H9 (cell line): ENCODE measurements around the gene SDK1. TPM values are rescaled to one million over a fixed set of nuclear protein-coding genes. Genes with fewer than 3 reads are reported as not detected.

ENCODE experiments used
- DNase-seq: peaks from one replicate; pipeline ENCODE4 v3.0.0-alpha.2; 2017
- H2AFZ ChIP-seq: one replicate; pipeline ENCODE4 v1.6.1; 2013; ENCODE audit warnings: mild to moderate bottlenecking, low read length, control low read depth, moderate library complexity
- H2AK5ac ChIP-seq: 2 replicates; pipeline ENCODE4 v1.6.1; 2013; ENCODE audit warnings: low read length, control low read depth, mixed read lengths; ENCODE audit not compliant: insufficient read length
- H2BK120ac ChIP-seq: one replicate; pipeline ENCODE4 v1.6.1; 2013; ENCODE audit warnings: low read depth, mild to moderate bottlenecking, low read length, control low read depth, inconsistent platforms; ENCODE audit not compliant: poor library complexity, severe bottlenecking
- H2BK12ac ChIP-seq: 2 replicates; pipeline ENCODE4 v1.6.1; 2013; ENCODE audit warnings: low read length, control low read depth, mixed read lengths, low read depth; ENCODE audit not compliant: insufficient read length
- H2BK15ac ChIP-seq: 2 replicates; pipeline ENCODE4 v1.6.1; 2013; ENCODE audit warnings: low read depth, low read length, control low read depth
- H2BK20ac ChIP-seq: one replicate; pipeline ENCODE4 v1.6.1; 2013; ENCODE audit warnings: low read depth, mild to moderate bottlenecking, low read length, control low read depth, inconsistent platforms; ENCODE audit not compliant: poor library complexity, severe bottlenecking
- H2BK5ac ChIP-seq: 2 replicates; pipeline ENCODE4 v1.6.1; 2013; ENCODE audit warnings: low read length, control low read depth, mixed read lengths; ENCODE audit not compliant: insufficient read length
- H3K14ac ChIP-seq: 2 replicates; pipeline ENCODE4 v1.6.1; 2013; ENCODE audit warnings: low read length, control low read depth; ENCODE audit not compliant: insufficient read depth
- H3K18ac ChIP-seq: 2 replicates; pipeline ENCODE4 v1.6.1; 2013; ENCODE audit warnings: low read depth, mild to moderate bottlenecking, mixed read lengths, low read length, control low read depth; ENCODE audit not compliant: insufficient read length
- H3K23ac ChIP-seq: 2 replicates; pipeline ENCODE4 v1.6.1; 2013; ENCODE audit warnings: low read length, control low read depth, mixed read lengths, low read depth; ENCODE audit not compliant: insufficient read length
- H3K23me2 ChIP-seq: 2 replicates; pipeline ENCODE4 v1.6.1; 2013; ENCODE audit warnings: low read depth, mild to moderate bottlenecking, mixed read lengths, low read length, control low read depth; ENCODE audit not compliant: insufficient read length, poor library complexity, severe bottlenecking
- H3K27ac ChIP-seq: 2 replicates; pipeline ENCODE4 v1.5.1; 2013; ENCODE audit warnings: low read length, control low read depth, mixed read lengths, low read depth; ENCODE audit not compliant: insufficient read length
- H3K27me3 ChIP-seq: 2 replicates; pipeline ENCODE4 v1.6.1; 2013; ENCODE audit warnings: low read length, control low read depth, inconsistent platforms; ENCODE audit not compliant: insufficient read depth
- H3K4ac ChIP-seq: 2 replicates; pipeline ENCODE4 v1.6.1; 2013; ENCODE audit warnings: low read depth, mild to moderate bottlenecking, control low read depth, inconsistent platforms, low read length, moderate library complexity
- H3K4me1 ChIP-seq: 2 replicates; pipeline ENCODE4 v1.6.1; 2013; ENCODE audit warnings: low read length, control low read depth, inconsistent platforms; ENCODE audit not compliant: insufficient read depth
- H3K4me2 ChIP-seq: 2 replicates; pipeline ENCODE4 v1.6.1; 2013; ENCODE audit warnings: low read length, control low read depth, mixed read lengths; ENCODE audit not compliant: insufficient read length, insufficient read depth
- H3K56ac ChIP-seq: 2 replicates; pipeline ENCODE4 v1.6.1; 2013; ENCODE audit warnings: low read depth, mild to moderate bottlenecking, mixed read lengths, low read length, control low read depth; ENCODE audit not compliant: insufficient read length
- H3K79me1 ChIP-seq: 2 replicates; pipeline ENCODE4 v1.6.1; 2013; ENCODE audit warnings: low read depth, mild to moderate bottlenecking, moderate library complexity, low read length, control low read depth, inconsistent platforms; ENCODE audit not compliant: insufficient read depth, poor library complexity, severe bottlenecking
- H3K79me2 ChIP-seq: 2 replicates; pipeline ENCODE4 v1.6.1; 2013; ENCODE audit warnings: low read length, control low read depth, inconsistent platforms; ENCODE audit not compliant: insufficient read depth
- H3K9ac ChIP-seq: 2 replicates; pipeline ENCODE4 v1.6.1; 2013; ENCODE audit warnings: low read length, control low read depth, mixed read lengths; ENCODE audit not compliant: insufficient read length; ENCODE audit errors: extremely low read depth
- H3K9me3 ChIP-seq: one replicate; pipeline ENCODE4 v1.6.1; 2013; ENCODE audit warnings: low read depth, low read length, inconsistent platforms; ENCODE audit not compliant: control insufficient read depth
- H3T11ph ChIP-seq: one replicate; pipeline ENCODE4 v1.6.1; 2013; ENCODE audit warnings: mild to moderate bottlenecking, low read length, control low read depth, inconsistent platforms
- H4K20me1 ChIP-seq: one replicate; pipeline ENCODE4 v1.6.1; 2013; ENCODE audit not compliant: control insufficient read depth, insufficient read length, insufficient read depth
- H4K5ac ChIP-seq: 2 replicates; pipeline ENCODE4 v1.6.1; 2013; ENCODE audit warnings: low read depth, mild to moderate bottlenecking, mixed read lengths, low read length, control low read depth; ENCODE audit not compliant: insufficient read length
- H4K8ac ChIP-seq: replicated peaks from 2 replicates; pipeline ENCODE4 v1.6.1; 2013; ENCODE audit warnings: low read length, control low read depth, mixed read lengths, low read depth; ENCODE audit not compliant: insufficient read length
- H4K91ac ChIP-seq: 2 replicates; pipeline ENCODE4 v1.6.1; 2013; ENCODE audit warnings: low read depth, mild to moderate bottlenecking, moderate library complexity, mixed read lengths, low read length, control low read depth; ENCODE audit not compliant: insufficient read length
- H3K27ac Mint-ChIP-seq, 3 experiments: 2 replicates in 2 of 3; 3 replicates in 1 of 3; pipeline ENCODE4 v1.8.0; 2020 to 2021; ENCODE audit warnings: mixed read lengths in 3 of 3, mild to moderate bottlenecking in 1 of 3, moderate library complexity in 1 of 3
- H3K27me3 Mint-ChIP-seq: 2 replicates; pipeline ENCODE4 v1.8.0; 2021; ENCODE audit warnings: low read depth, mild to moderate bottlenecking, moderate library complexity, mixed read lengths
- H3K36me3 Mint-ChIP-seq, 3 experiments: 2 replicates in 2 of 3; 3 replicates in 1 of 3; pipeline ENCODE4 v1.8.0; 2020 to 2021; ENCODE audit warnings: low read depth in 3 of 3, mixed read lengths in 3 of 3; ENCODE audit not compliant: insufficient read depth in 1 of 3
- H3K4me1 Mint-ChIP-seq, 2 experiments: 2 replicates each; pipeline ENCODE4 v1.8.0; 2020; ENCODE audit warnings: mixed read lengths in 2 of 2
- H3K4me3 Mint-ChIP-seq, 2 experiments: 2 replicates in 1 of 2; 3 replicates in 1 of 2; pipeline ENCODE4 v1.8.0; 2020 to 2021; ENCODE audit warnings: mild to moderate bottlenecking in 2 of 2, mixed read lengths in 2 of 2, moderate library complexity in 1 of 2
- H3K9me3 Mint-ChIP-seq, 2 experiments: 2 replicates in 1 of 2; 3 replicates in 1 of 2; pipeline ENCODE4 v1.8.0; 2020; ENCODE audit warnings: mild to moderate bottlenecking in 2 of 2, mixed read lengths in 2 of 2, moderate library complexity in 1 of 2
- WGBS: extraction: QIAGEN DNeasy Blood & Tissue Kit; methylation state at CpG from one replicate; pipeline ENCODE4 v1.1.7; 2013; ENCODE audit warnings: missing lambda C conversion rate, low lambda C conversion rate, mixed read lengths; ENCODE audit not compliant: insufficient read length; ENCODE audit errors: extremely low coverage; 5-methylcytosine and 5-hydroxymethylcytosine counted together
- total RNA-seq: library from RNA; stranded (reverse); gene quantifications from 2 replicates; pipeline ENCODE4 v1.2.1, GENCODE V29; 2021
- TF ChIP-seq, protein P1 (sequence below): fragments of 200-600 bp; sonication (generic); conservative IDR thresholded peaks from 3 replicates; pipeline ENCODE4 v1.8.0; 2021; ENCODE audit warnings: antibody characterized with exemption, mild to moderate bottlenecking

SDK1 gene
- total RNA-seq, 1 experiment from 2014 or later, result 8.7 TPM

DNA sequence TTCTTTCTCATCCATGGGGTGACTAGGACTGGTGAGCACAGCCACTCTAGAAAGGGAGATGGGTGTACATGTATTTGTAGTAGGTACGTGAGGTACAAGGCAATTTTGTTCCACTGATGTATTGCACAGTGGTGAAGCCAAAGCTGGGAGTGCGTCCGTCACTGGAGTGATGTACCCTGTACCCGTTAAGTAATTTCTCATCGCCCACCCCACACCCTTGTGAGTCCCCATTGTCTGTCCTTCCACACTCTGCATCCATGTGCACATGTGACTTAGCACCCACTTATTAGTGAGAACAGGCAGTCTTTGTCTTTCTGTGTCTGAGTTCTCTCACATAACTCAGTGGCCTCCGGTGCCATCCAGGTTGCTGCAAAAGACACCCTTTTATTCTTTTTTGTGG lies 658.3 kb downstream of the SDK1 start:
- Histone ChIP-seq H4K5ac (no peak overlapping the region), H3K9me3 (no peaks in the 10 kb centered on the region), H2AFZ (no peak overlapping the region), H2BK120ac (no peak overlapping the region), H2AK5ac (no peak overlapping the region), H3K27me3 (no peaks in the 10 kb centered on the region), H3T11ph (no peak overlapping the region), H3K23me2 (no peaks in the 10 kb centered on the region), H4K8ac (no peak overlapping the region), H2BK15ac (no peak overlapping the region), H3K23ac (no peak overlapping the region), H3K14ac (no peak overlapping the region), H2BK5ac (no peak overlapping the region), H3K4me1 (no peaks in the 10 kb centered on the region), H4K91ac (no peak overlapping the region), H3K79me2 (no peaks in the 10 kb centered on the region), H3K9ac (no peak overlapping the region), H2BK20ac (no peak overlapping the region), H3K79me1 (no peaks in the 10 kb centered on the region), H4K20me1 (no peaks in the 10 kb centered on the region), H3K27ac (no peak overlapping the region), H2BK12ac (no peak overlapping the region), H3K56ac (no peak overlapping the region), H3K4ac (no peak overlapping the region), H3K4me2 (no peak overlapping the region), H3K18ac (no peak overlapping the region)
- Mint-ChIP-seq H3K36me3 (no peaks in the 10 kb centered on the region; a peak in 2 of 7 replicates), H3K4me1 (no peaks in the 10 kb centered on the region), H3K4me3 (no peak overlapping the region), H3K27me3 (no peaks in the 10 kb centered on the region), H3K9me3 (no peaks in the 10 kb centered on the region), H3K27ac (no peak overlapping the region)
- TF ChIP-seq, protein P1, sequence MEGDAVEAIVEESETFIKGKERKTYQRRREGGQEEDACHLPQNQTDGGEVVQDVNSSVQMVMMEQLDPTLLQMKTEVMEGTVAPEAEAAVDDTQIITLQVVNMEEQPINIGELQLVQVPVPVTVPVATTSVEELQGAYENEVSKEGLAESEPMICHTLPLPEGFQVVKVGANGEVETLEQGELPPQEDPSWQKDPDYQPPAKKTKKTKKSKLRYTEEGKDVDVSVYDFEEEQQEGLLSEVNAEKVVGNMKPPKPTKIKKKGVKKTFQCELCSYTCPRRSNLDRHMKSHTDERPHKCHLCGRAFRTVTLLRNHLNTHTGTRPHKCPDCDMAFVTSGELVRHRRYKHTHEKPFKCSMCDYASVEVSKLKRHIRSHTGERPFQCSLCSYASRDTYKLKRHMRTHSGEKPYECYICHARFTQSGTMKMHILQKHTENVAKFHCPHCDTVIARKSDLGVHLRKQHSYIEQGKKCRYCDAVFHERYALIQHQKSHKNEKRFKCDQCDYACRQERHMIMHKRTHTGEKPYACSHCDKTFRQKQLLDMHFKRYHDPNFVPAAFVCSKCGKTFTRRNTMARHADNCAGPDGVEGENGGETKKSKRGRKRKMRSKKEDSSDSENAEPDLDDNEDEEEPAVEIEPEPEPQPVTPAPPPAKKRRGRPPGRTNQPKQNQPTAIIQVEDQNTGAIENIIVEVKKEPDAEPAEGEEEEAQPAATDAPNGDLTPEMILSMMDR, result no peak
- no peak for DNase-seq
- no CpG with 5 or more reads among the region's 6 CpGs for WGBS
